GM13977 (cell line): ENCODE data around the gene TUT7.
"Not testable (repeated sequence)": the region's sequence is repeated elsewhere in the genome, so short reads cannot be mapped to it uniquely, and the experiment has no call there.

Source experiments
- DNase-seq: peaks from one replicate; pipeline ENCODE4 v3.0.0; 2012; ENCODE audit warnings: low spot score
- CTCF ChIP-seq: IDR thresholded peaks from 2 replicates; pipeline ENCODE4 v1.5.1; 2012; ENCODE audit warnings: mild to moderate bottlenecking, control low read depth; ENCODE audit not compliant: insufficient read depth; ENCODE audit errors: extremely low read depth, missing control alignments
- in situ Hi-C: fragments of 300-500 bp; cut with MboI; formaldehyde crosslinking; loops from one replicate; pipeline ENCODE4 v1.12.0; 2022; ENCODE audit warnings: low sequenced_read_pairs, low pct_unique_long_range_greater_than_20kb, mixed read lengths, inconsistent platforms; ENCODE audit not compliant: unreplicated experiment

Gene TUT7

DNA sequence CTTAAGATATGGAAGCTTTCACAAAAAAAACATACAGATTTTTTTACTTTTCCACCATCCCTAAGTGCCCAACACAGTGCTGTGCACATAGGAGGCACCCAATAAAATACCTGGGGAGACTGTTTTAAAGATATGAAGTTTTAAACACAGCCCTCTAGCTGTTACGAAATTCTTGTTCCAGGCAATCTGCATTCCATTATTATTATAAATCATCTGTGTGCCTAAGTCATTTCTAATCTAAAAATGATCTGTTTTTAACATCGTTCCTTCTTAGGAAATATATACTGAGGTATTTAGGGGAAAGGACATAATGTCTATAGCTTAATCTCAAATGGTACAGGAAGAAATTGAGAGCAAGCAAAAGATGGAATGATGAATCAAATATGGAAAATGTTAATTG lies 39.1 kb downstream of the TUT7 start:
- no peak for TF ChIP-seq CTCF
- no peak for DNase-seq
- in situ Hi-C loops, result no loop called here

DNA sequence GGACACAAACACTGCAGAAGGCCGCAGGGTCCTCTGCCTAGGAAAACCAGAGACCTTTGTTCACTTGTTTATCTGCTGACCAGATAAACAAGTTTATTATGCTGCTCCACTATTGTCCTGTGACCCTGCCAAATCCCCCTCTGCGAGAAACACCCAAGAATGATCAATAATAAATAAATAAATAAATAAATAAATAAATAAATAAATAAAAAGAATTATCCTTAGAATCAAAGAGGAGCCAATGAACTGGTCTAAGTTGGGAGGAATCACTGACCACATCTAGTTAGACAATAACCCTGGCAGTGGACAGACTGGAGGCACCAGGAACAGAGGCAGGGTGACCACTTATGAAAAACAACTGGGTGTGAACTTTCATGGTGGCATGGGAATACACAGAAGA lies 41.3 kb downstream of the TUT7 start:
- in situ Hi-C loops, result not testable (repeated sequence)

DNA sequence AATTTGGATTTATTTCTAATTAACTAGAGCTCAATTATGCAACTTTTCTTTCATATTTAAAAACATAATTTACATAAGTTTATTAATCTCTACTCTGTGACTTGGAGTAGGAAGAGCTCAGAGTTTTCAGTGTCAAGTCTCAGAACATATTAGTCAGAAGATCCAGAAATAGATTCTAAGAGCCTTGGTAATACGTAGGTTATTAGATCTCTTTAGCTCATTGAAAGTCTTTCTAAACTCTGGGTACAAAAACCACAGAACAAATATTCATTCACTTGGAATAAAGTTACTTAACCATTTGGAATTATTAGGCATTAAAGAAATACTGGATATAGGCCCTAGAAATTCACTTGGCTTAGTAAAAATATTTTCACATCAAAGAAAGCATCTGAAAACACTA lies 45.5 kb downstream of the TUT7 start:
- DNase-seq, result no peak
- in situ Hi-C loops, result no loop called here
- no peak for TF ChIP-seq CTCF

More for the DNA sequence above, 41.3 kb downstream of the TUT7 start:
- DNase-seq, result not testable (repeated sequence)

DNA sequence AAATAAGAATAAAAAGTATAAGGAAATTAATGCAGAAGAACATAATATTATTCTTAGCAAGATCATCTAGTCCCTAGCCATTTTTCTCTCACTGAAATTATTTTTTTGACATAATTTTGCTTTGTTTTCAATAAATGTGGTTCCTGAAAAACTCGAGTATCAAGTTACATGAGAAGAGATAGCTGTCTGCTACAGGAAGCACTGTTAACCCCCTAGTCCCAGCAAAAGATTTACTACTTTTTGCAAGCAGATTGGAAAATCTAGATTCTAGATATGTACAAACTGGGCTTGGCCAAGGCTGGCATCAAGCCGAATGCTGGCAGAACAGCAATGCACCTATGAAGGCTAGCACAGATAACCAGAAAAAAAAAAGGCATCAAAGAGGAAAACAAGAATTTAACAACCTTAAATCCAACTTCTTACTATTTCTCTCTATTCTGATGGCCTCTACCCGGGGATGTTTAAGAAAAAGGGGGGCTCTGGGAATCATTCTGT lies 49.9 kb downstream of the TUT7 start:
- no peak for DNase-seq
- in situ Hi-C loops, result no loop called here
- no peak for TF ChIP-seq CTCF

- no peak for TF ChIP-seq CTCF
- no peak for DNase-seq
- in situ Hi-C loops, result no loop called here
These were observed 50.8 kb downstream of the TUT7 start for GRCh38 chr9:86303316-86303975.

GRCh38 chr9:86301686-86302085 lies 52.5 kb downstream of the TUT7 start:
- in situ Hi-C loops, result no loop called here
- no peak for DNase-seq
- TF ChIP-seq CTCF, result no peak

DNA sequence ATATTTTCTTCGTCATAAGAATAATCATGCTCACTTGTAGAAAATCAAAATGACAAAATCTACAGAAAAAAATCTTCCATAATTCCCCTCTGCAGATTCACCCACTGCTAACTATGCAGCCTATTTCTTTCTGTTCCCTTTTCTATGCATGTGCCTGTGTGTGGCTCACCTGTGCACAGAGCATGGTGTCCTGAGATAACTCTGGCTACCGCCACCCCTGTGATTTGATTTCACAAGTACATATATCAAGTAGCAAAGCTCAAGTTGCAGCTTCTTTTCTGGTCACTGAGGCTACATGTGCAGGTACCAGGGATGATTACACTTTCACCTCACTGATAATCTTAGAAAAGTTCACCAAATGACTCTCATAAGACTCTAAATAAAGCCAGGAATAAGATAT lies 53.5 kb downstream of the TUT7 start:
- TF ChIP-seq CTCF, result no peak
- DNase-seq, result no peak
- in situ Hi-C loops, result no loop called here
